Measurements from ENCODE around the gene SVOPL. TPM values are rescaled to one million over a fixed set of nuclear protein-coding genes. Genes with fewer than 3 reads are reported as not detected.

SVOPL gene
- total RNA-seq, 1 donor from 2014 or later: not detected

DNA sequence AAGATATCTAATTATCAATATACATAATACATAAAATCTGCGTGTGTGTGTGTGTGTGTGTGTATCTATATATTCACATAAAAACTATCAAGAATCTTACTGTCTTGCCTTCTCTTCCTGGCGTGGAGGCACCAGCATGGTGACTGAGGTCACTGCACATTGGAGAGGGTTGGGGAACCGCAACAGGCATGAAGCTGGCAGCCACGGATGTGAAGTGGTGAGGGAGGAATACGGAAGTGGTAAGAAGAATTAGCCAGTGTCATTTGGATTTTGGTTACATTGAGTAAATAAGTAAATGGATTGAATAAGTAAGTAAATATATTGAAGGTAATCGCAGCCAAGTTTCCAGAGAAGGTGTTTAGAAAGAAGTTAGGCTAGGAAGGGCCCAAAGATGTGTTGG is 156.0 kb downstream of the SVOPL start:
- Mint-ChIP-seq H3K9me3 (ENCODE audit: unreplicated experiment) (peaks cover 11% of the 10 kb centered on the region), H3K4me3 (ENCODE audit: unreplicated experiment) (no peak overlapping the region), H3K4me1 (ENCODE audit: unreplicated experiment) (peaks cover 2% of the 10 kb centered on the region), H3K27ac (ENCODE audit: unreplicated experiment) (no peak overlapping the region), H3K27me3 (ENCODE audit: unreplicated experiment) (no peaks in the 10 kb centered on the region), H3K36me3 (ENCODE audit: unreplicated experiment) (peaks cover 69% of the 10 kb centered on the region)
- TF ChIP-seq, protein P1, sequence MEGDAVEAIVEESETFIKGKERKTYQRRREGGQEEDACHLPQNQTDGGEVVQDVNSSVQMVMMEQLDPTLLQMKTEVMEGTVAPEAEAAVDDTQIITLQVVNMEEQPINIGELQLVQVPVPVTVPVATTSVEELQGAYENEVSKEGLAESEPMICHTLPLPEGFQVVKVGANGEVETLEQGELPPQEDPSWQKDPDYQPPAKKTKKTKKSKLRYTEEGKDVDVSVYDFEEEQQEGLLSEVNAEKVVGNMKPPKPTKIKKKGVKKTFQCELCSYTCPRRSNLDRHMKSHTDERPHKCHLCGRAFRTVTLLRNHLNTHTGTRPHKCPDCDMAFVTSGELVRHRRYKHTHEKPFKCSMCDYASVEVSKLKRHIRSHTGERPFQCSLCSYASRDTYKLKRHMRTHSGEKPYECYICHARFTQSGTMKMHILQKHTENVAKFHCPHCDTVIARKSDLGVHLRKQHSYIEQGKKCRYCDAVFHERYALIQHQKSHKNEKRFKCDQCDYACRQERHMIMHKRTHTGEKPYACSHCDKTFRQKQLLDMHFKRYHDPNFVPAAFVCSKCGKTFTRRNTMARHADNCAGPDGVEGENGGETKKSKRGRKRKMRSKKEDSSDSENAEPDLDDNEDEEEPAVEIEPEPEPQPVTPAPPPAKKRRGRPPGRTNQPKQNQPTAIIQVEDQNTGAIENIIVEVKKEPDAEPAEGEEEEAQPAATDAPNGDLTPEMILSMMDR (IDR thresholded peaks at IDR 0.05): no peak
- no peak for DNase-seq (ENCODE audit: extremely low spot score, unreplicated experiment)

Other genes with a start within 250 kb of the SVOPL start
- 20.9 and 23.1 TPM in 2 replicates for gene TRIM24, start 241.1 kb downstream of the SVOPL start, total RNA-seq
- not detected in 2 replicates for gene TMEM213, start 96.6 kb upstream of the SVOPL start, total RNA-seq
- 0.64 and 0.65 TPM in 2 replicates for gene ATP6V0A4, start 96.8 kb upstream of the SVOPL start, total RNA-seq